Tibial nerve (tissue), 3 donors: ENCODE measurements around the gene SIRT7.

Experiments
- CTCF ChIP-seq, 5 experiments: fragments of 200-600 bp in 3 of 5; fragments of 450-650 bp in 2 of 5; sonication (generic) in 3 of 5; IDR thresholded peaks; one replicate each; pipeline ENCODE4 v1.5.1; 2016 to 2019; ENCODE audit warnings: antibody characterized with exemption in 5 of 5, mild to moderate bottlenecking in 3 of 5, moderate library complexity in 2 of 5
- POLR2A ChIP-seq, 2 donors: fragments of 450-650 bp; IDR thresholded peaks; one replicate each; pipeline ENCODE4 v1.6.1; 2017; ENCODE audit warnings: antibody characterized with exemption in 2 of 2, mild to moderate bottlenecking in 2 of 2, moderate library complexity in 2 of 2

- TF ChIP-seq CTCF (IDR thresholded peaks at IDR 0.05) = no peak
- TF ChIP-seq POLR2A (IDR thresholded peaks at IDR 0.05) = no peak
These were observed 6.0 kb downstream of the SIRT7 start for GRCh38 chr17:81911969-81912368.
